ENCODE results near the gene C1orf210.

Gene C1orf210

GRCh38 chr1:43273708-43274107 is 11.7 kb downstream of the C1orf210 start:
- DNase-seq (ENCODE audit: low spot score) = no peak

- no peak for DNase-seq (ENCODE audit: low spot score)
Measured at GRCh38 chr1:43272576-43273571, 12.5 kb downstream of the C1orf210 start.

GRCh38 chr1:43272161-43272560 is 13.2 kb downstream of the C1orf210 start:
- DNase-seq (ENCODE audit: low spot score) = no peak

GRCh38 chr1:43271186-43272118 is 13.9 kb downstream of the C1orf210 start:
- no peak for DNase-seq (ENCODE audit: low spot score)

GRCh38 chr1:43270421-43271095 is 14.8 kb downstream of the C1orf210 start:
- peak; percentile 91 for DNase-seq (ENCODE audit: low spot score)

GRCh38 chr1:43269627-43270375 is 15.6 kb downstream of the C1orf210 start, which contains the start of gene TMEM125:
Gene TMEM125 (plus strand): TSS chr1:43269983. CDS start chr1:43272723, 2,740 bp downstream.
- peak; percentile 33 for DNase-seq (ENCODE audit: low spot score)

GRCh38 chr1:43267818-43268425 is 17.5 kb downstream of the C1orf210 start:
- no peak for DNase-seq (ENCODE audit: low spot score)

- DNase-seq (ENCODE audit: low spot score) = no peak
Measured at GRCh38 chr1:43267291-43267805, 18.0 kb downstream of the C1orf210 start.

GRCh38 chr1:43266881-43267280 is 18.5 kb downstream of the C1orf210 start:
- no peak for DNase-seq (ENCODE audit: low spot score)

- DNase-seq (ENCODE audit: low spot score) = no peak
Measured at GRCh38 chr1:43265431-43265830, 19.9 kb downstream of the C1orf210 start.

GRCh38 chr1:43258370-43258769 is 27.0 kb downstream of the C1orf210 start:
- no peak for DNase-seq (ENCODE audit: low spot score)

GRCh38 chr1:43256675-43257570 is 28.5 kb downstream of the C1orf210 start:
- DNase-seq (ENCODE audit: low spot score) = peak; percentile 58

GRCh38 chr1:43255438-43256210 is 29.8 kb downstream of the C1orf210 start:
- no peak for DNase-seq (ENCODE audit: low spot score)

- DNase-seq (ENCODE audit: low spot score) = no peak
Measured at GRCh38 chr1:43253876-43254275, 31.5 kb downstream of the C1orf210 start.

GRCh38 chr1:43253173-43253572 is 32.2 kb downstream of the C1orf210 start:
- no peak for DNase-seq (ENCODE audit: low spot score)

- DNase-seq (ENCODE audit: low spot score) = no peak
Measured at GRCh38 chr1:43252225-43252624, 33.2 kb downstream of the C1orf210 start.

- DNase-seq (ENCODE audit: low spot score) = no peak
Measured at GRCh38 chr1:43251024-43251423, 34.4 kb downstream of the C1orf210 start.

- no peak for DNase-seq (ENCODE audit: low spot score)
Measured at GRCh38 chr1:43250351-43250761, 35.0 kb downstream of the C1orf210 start.

Measured in LoVo (cell line).